GM18517 (cell line): Measurements from ENCODE around the gene ANO8.
A peak's percentile ranks its signal among the peaks of the same experiment; 100 is the strongest.

Source experiments
- ATAC-seq: cut with Tn5 transposase; IDR thresholded peaks from one replicate; pipeline ENCODE4 v1.9.1; 2021; ENCODE audit warnings: mild to moderate bottlenecking, moderate library complexity; ENCODE audit not compliant: unreplicated experiment

ANO8 gene

GRCh38 chr19:17346109-17346671 lies 11.5 kb upstream of the ANO8 start:
- ATAC-seq, result no peak

GRCh38 chr19:17341845-17342244 lies 7.2 kb upstream of the ANO8 start:
- ATAC-seq, result no peak

- ATAC-seq, result no peak
Observed at GRCh38 chr19:17341386-17341785, 6.7 kb upstream of the ANO8 start.

GRCh38 chr19:17340871-17341357 lies 6.3 kb upstream of the ANO8 start:
- no peak for ATAC-seq

- no peak for ATAC-seq
Observed at GRCh38 chr19:17340302-17340870, 5.7 kb upstream of the ANO8 start.

- no peak for ATAC-seq
Observed at GRCh38 chr19:17339088-17339741, 4.6 kb upstream of the ANO8 start.

- ATAC-seq, result no peak
Observed at GRCh38 chr19:17338433-17339078, 3.9 kb upstream of the ANO8 start.

GRCh38 chr19:17337675-17338432 lies 3.2 kb upstream of the ANO8 start:
- ATAC-seq, result no peak

- peak; percentile 82 for ATAC-seq
Observed at GRCh38 chr19:17336872-17337674, 2.4 kb upstream of the ANO8 start, which contains the start of gene GTPBP3. GTPBP3 (plus strand) TSS chr19:17337553; CDS start chr19:17337612, 59 bp downstream.

- ATAC-seq, result no peak
Observed at GRCh38 chr19:17335575-17335974, 920 bp upstream of the ANO8 start.

- no peak for ATAC-seq
Observed at GRCh38 chr19:17333611-17334413, 843 bp downstream of the ANO8 start.

GRCh38 chr19:17332677-17333581 lies 1.7 kb downstream of the ANO8 start:
- no peak for ATAC-seq

- no peak for ATAC-seq
Observed at GRCh38 chr19:17332360-17332676, 2.3 kb downstream of the ANO8 start.

- ATAC-seq, result no peak
Observed at GRCh38 chr19:17331045-17331558, 3.6 kb downstream of the ANO8 start.

GRCh38 chr19:17330262-17331044 lies 4.2 kb downstream of the ANO8 start:
- no peak for ATAC-seq

- ATAC-seq, result no peak
Observed at GRCh38 chr19:17329366-17330261, 5.0 kb downstream of the ANO8 start.
